CD14-positive monocyte (primary cell): Measurements from ENCODE around the gene INMT. TPM values are rescaled to one million over a fixed set of nuclear protein-coding genes. Genes with fewer than 3 reads are reported as not detected.

Source experiments
- DNase-seq, 3 donors: peaks; one replicate each; pipeline ENCODE4 v3.0.0-alpha.2; 2011 to 2022
- H2AFZ ChIP-seq: 2 replicates; pipeline ENCODE4 v1.6.0; 2012; ENCODE audit warnings: mild to moderate bottlenecking, low read depth, low read length, inconsistent platforms; ENCODE audit not compliant: insufficient read depth, poor library complexity, severe bottlenecking
- H3K27ac ChIP-seq, 2 donors: 1 replicate in 1 of 2; 2 replicates in 1 of 2; pipeline ENCODE4 v1.5.1; 2012 to 2013; ENCODE audit warnings: low read length in 2 of 2, control low read depth in 1 of 2, inconsistent platforms in 1 of 2, low read depth in 1 of 2, mild to moderate bottlenecking in 1 of 2
- H3K27me3 ChIP-seq, 2 donors: one replicate each; pipeline versions ENCODE4 v1.6.0 to v1.6.1; 2011 to 2013; ENCODE audit warnings: low read length in 2 of 2; ENCODE audit not compliant: control insufficient read depth in 2 of 2, insufficient read depth in 2 of 2
- H3K36me3 ChIP-seq, 2 donors: replicated peaks in 1 of 2; 1 replicate in 1 of 2; 2 replicates in 1 of 2; pipeline versions ENCODE4 v1.5.1 to v1.6.1; 2012 to 2013; ENCODE audit warnings: low read length in 2 of 2, control low read depth in 1 of 2, inconsistent platforms in 1 of 2, mild to moderate bottlenecking in 1 of 2; ENCODE audit not compliant: insufficient read depth in 2 of 2, control insufficient read depth in 1 of 2
- H3K4me1 ChIP-seq, 2 donors: 1 replicate in 1 of 2; 2 replicates in 1 of 2; pipeline versions ENCODE4 v1.5.1 to v1.6.1; 2012 to 2013; ENCODE audit warnings: low read length in 2 of 2, control low read depth in 1 of 2, inconsistent platforms in 1 of 2, mild to moderate bottlenecking in 1 of 2, moderate library complexity in 1 of 2; ENCODE audit not compliant: insufficient read depth in 2 of 2, control insufficient read depth in 1 of 2
- H3K4me2 ChIP-seq: replicated peaks from 2 replicates; pipeline ENCODE3; 2012; ENCODE audit warnings: low read length, moderate library complexity, mild to moderate bottlenecking; ENCODE audit not compliant: poor library complexity, severe bottlenecking; ENCODE audit errors: extremely low read depth
- H3K4me3 ChIP-seq, 3 experiments: fragments of 200-600 bp in 1 of 3; sonication (generic) in 1 of 3; replicated peaks in 1 of 3; 1 replicate in 2 of 3; 2 replicates in 1 of 3; pipeline ENCODE4 v1.5.1; 2011 to 2013; ENCODE audit warnings: low read length in 3 of 3, mild to moderate bottlenecking in 3 of 3, control low read depth in 2 of 3, low read depth in 2 of 3, inconsistent platforms in 1 of 3, moderate library complexity in 1 of 3
- H3K79me2 ChIP-seq: 2 replicates; pipeline ENCODE4 v1.6.0; 2012; ENCODE audit warnings: mild to moderate bottlenecking, control low read depth, inconsistent platforms, low read length, moderate library complexity; ENCODE audit not compliant: insufficient read depth
- H3K9ac ChIP-seq: 2 replicates; pipeline ENCODE4 v1.6.0; 2017; ENCODE audit warnings: low read length, mild to moderate bottlenecking; ENCODE audit not compliant: insufficient read depth, poor library complexity, severe bottlenecking
- H3K9me3 ChIP-seq, 2 donors: replicated peaks in 1 of 2; 1 replicate in 1 of 2; 2 replicates in 1 of 2; pipeline versions ENCODE4 v1.5.1 to v1.6.1; 2012 to 2013; ENCODE audit warnings: low read length in 2 of 2, control low read depth in 1 of 2; ENCODE audit not compliant: control insufficient read depth in 1 of 2, insufficient read depth in 1 of 2
- H4K20me1 ChIP-seq: 2 replicates; pipeline ENCODE4 v1.6.0; 2012; ENCODE audit warnings: mild to moderate bottlenecking, low read length, control low read depth, moderate library complexity; ENCODE audit not compliant: insufficient read depth
- H3K27ac Mint-ChIP-seq, 7 donors: one replicate each; pipeline ENCODE4 v1.8.0; 2020; ENCODE audit warnings: mild to moderate bottlenecking in 7 of 7, mixed read lengths in 7 of 7, moderate library complexity in 6 of 7, inconsistent platforms in 2 of 7
- H3K27me3 Mint-ChIP-seq, 3 donors: one replicate each; pipeline ENCODE4 v1.8.0; 2021 to 2022; ENCODE audit warnings: low read depth in 3 of 3, mild to moderate bottlenecking in 3 of 3, mixed read lengths in 3 of 3, moderate library complexity in 3 of 3, inconsistent platforms in 1 of 3
- H3K36me3 Mint-ChIP-seq, 2 donors: one replicate each; pipeline ENCODE4 v1.8.0; 2020; ENCODE audit warnings: mixed read lengths in 2 of 2, inconsistent platforms in 1 of 2, mild to moderate bottlenecking in 1 of 2
- H3K4me1 Mint-ChIP-seq: one replicate; pipeline ENCODE4 v1.8.0; 2020; ENCODE audit warnings: mild to moderate bottlenecking, mixed read lengths
- H3K4me3 Mint-ChIP-seq, 2 donors: one replicate each; pipeline ENCODE4 v1.8.0; 2020; ENCODE audit warnings: mild to moderate bottlenecking in 2 of 2, mixed read lengths in 2 of 2, moderate library complexity in 1 of 2
- H3K9me3 Mint-ChIP-seq, 7 donors: one replicate each; pipeline ENCODE4 v1.8.0; 2020 to 2022; ENCODE audit warnings: mixed read lengths in 7 of 7, mild to moderate bottlenecking in 6 of 7, moderate library complexity in 6 of 7, inconsistent platforms in 2 of 7
- WGBS: methylation state at CpG from one replicate; pipeline ENCODE4 v1.1.5; 2013; ENCODE audit warnings: missing lambda C conversion rate; ENCODE audit not compliant: insufficient coverage; 5-methylcytosine and 5-hydroxymethylcytosine counted together
- intact Hi-C, 2 donors: fragments of 100-400 bp; cut with micrococcal nuclease; formaldehyde crosslinking; loops; one replicate each; pipeline versions ENCODE4 v1.15.0 to v1.15.1; 2023
- polyA plus RNA-seq, 3 donors: library from polyadenylated mRNA; depleted of rRNA in 1 of 3; unstranded in 2 of 3; stranded (reverse) in 1 of 3; fragments of 300-500 nt in 2 of 3; fragments of >200 nt in 1 of 3; fragmentation: Illumina TruSeq in 2 of 3; gene quantifications; 1 replicate in 2 of 3; 2 replicates in 1 of 3; pipeline ENCODE4 v1.2.3, GENCODE V29; 2012 to 2021
- TF ChIP-seq, protein P1 (sequence below): fragments of 200-600 bp; IDR thresholded peaks from one replicate; pipeline ENCODE4 v1.8.0; 2022; ENCODE audit warnings: antibody characterized with exemption, mild to moderate bottlenecking

The INMT gene
- polyA plus RNA-seq, 3 donors, result not detected

DNA sequence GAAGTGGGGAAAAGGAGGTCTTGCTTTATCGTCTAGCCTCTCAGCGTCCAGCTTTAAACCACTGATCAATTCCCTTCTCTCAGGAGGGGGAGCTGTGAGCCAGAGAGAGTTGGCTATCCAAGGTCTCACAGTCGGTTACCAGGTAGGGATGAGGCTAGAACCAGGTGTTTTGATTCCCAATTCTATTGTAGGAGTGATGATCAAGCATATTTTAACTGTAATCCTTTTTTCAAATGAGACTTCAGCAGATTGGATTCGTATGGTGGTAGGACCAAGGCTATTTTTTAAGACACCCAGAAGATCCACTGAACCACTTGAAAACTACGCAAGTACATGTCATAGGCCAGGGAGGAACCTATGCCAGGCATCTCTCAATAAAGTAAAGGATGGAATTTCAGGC, 27.6 kb downstream of the INMT start:
- intact Hi-C loops, result no loop called here
- TF ChIP-seq, protein P1, sequence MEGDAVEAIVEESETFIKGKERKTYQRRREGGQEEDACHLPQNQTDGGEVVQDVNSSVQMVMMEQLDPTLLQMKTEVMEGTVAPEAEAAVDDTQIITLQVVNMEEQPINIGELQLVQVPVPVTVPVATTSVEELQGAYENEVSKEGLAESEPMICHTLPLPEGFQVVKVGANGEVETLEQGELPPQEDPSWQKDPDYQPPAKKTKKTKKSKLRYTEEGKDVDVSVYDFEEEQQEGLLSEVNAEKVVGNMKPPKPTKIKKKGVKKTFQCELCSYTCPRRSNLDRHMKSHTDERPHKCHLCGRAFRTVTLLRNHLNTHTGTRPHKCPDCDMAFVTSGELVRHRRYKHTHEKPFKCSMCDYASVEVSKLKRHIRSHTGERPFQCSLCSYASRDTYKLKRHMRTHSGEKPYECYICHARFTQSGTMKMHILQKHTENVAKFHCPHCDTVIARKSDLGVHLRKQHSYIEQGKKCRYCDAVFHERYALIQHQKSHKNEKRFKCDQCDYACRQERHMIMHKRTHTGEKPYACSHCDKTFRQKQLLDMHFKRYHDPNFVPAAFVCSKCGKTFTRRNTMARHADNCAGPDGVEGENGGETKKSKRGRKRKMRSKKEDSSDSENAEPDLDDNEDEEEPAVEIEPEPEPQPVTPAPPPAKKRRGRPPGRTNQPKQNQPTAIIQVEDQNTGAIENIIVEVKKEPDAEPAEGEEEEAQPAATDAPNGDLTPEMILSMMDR, result no peak
- Mint-ChIP-seq H3K4me3 (no peak overlapping the region), H3K36me3 (no peaks in the 10 kb centered on the region), H3K27ac (peak overlapping the region in 1 of 7 donors; percentile 12), H3K9me3 (no peaks in the 10 kb centered on the region), H3K27me3 (no peaks in the 10 kb centered on the region), H3K4me1 (no peaks in the 10 kb centered on the region)
- no peaks in the 10 kb centered on the region for H3K9me3 ChIP-seq
- H4K20me1 ChIP-seq, result no peaks in the 10 kb centered on the region
- H3K79me2 ChIP-seq, result no peaks in the 10 kb centered on the region
- H3K4me3 ChIP-seq, result no peak overlapping the region
- no peak for DNase-seq
- no peak overlapping the region for H3K4me2 ChIP-seq
- H2AFZ ChIP-seq, result no peak overlapping the region
- no peak overlapping the region for H3K27ac ChIP-seq
- no peak overlapping the region for H3K9ac ChIP-seq
- H3K36me3 ChIP-seq, result no peaks in the 10 kb centered on the region
- no peaks in the 10 kb centered on the region for H3K4me1 ChIP-seq
- no peaks in the 10 kb centered on the region for H3K27me3 ChIP-seq
- WGBS, result no CpG with 5 or more reads among the region's 5 CpGs

DNA sequence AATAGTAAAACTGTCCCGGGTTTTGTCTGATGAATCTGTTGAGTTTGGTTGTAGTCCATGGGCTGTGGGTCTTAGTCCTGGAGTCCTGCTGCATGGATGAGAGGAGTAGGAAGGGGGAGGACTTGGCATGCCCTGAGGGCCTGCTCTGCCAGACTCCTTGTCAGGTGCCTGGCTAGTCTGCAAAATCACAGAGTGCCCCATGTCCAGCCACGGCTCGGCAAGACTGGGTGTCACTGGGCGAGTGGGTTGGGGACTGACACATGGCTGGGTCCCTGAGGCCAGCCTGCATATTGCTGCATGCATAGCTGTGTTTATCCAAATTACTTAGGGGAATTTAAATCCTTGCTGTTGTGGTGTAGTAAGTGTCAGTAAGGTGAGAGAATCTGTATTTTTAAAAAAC, 29.0 kb downstream of the INMT start:
- Histone ChIP-seq H2AFZ (no peak overlapping the region), H3K4me3 (no peak overlapping the region), H3K27ac (no peak overlapping the region), H3K36me3 (no peaks in the 10 kb centered on the region), H3K9ac (no peak overlapping the region), H3K9me3 (no peaks in the 10 kb centered on the region), H3K4me1 (no peaks in the 10 kb centered on the region), H3K4me2 (no peak overlapping the region), H3K27me3 (no peaks in the 10 kb centered on the region), H4K20me1 (no peaks in the 10 kb centered on the region), H3K79me2 (no peaks in the 10 kb centered on the region)
- H3K27me3 Mint-ChIP-seq, result no peaks in the 10 kb centered on the region
- intact Hi-C loops, result no loop called here
- H3K27ac Mint-ChIP-seq, result no peak overlapping the region
- no peak for DNase-seq
- WGBS, result 95% methylated on average over 4 of the region's 4 CpGs
- no peaks in the 10 kb centered on the region for H3K36me3 Mint-ChIP-seq
- TF ChIP-seq, protein P1, result no peak
- H3K4me1 Mint-ChIP-seq, result no peaks in the 10 kb centered on the region
- no peak overlapping the region for H3K4me3 Mint-ChIP-seq
- H3K9me3 Mint-ChIP-seq, result no peaks in the 10 kb centered on the region
